ENCODE results near the gene TIPIN. TPM values are rescaled to one million over a fixed set of nuclear protein-coding genes. Genes with fewer than 3 reads are reported as not detected.

TIPIN gene
- total and polyA plus RNA-seq, 2 of the 8 experiments (the other 6 are each of a cell fraction or from before 2014, with no cell fraction given), result 8.5 to 24.7 TPM

DNA sequence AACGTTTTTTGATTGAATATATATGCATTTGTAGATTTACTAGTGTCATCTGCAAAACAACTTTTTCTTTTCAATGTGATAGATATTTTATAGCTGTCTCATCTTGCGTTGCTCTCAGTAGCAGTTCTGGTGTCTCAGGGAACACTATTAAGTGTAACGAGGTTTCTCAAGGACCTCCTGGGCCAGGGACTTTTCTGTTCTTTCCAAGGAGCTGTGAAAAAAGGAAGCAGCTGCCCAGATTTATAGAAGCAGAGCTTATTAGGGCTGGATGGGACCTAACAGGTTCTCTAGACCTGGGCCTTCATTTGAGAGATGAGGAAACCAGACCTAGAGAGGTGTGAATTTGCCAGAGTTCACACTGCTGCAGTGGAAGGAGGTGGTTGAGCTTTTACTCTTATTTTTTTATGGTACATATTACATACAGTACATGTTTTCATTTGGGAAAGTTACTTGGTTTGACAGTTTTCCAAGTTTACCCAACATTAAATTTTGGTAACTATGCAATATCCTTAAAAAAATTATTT, 46.3 kb upstream of the TIPIN start (continued):
- TF ChIP-seq CHD7 (IDR thresholded peaks at IDR 0.05; ENCODE audit: insufficient replicate concordance, low read length), result no peak
- TF ChIP-seq CBX8 (IDR thresholded peaks at IDR 0.05; ENCODE audit: borderline replicate concordance, low read depth, low read length), result no peak
- TF ChIP-seq BRCA1 (IDR thresholded peaks at IDR 0.05; ENCODE audit: low read depth, low read length), result no peak
- no peak for TF ChIP-seq SP4 (IDR thresholded peaks at IDR 0.05; ENCODE audit: low read length)
- no peak for TF ChIP-seq YY1 (IDR thresholded peaks at IDR 0.05; ENCODE audit: low read depth, low read length)
- TF ChIP-seq EZH2 (IDR thresholded peaks at IDR 0.05; ENCODE audit: low read depth, low read length, severe bottlenecking), result no peak
- TF ChIP-seq SUZ12 (IDR thresholded peaks at IDR 0.05; ENCODE audit: low read length), result no peak
- TF ChIP-seq CHD1 (IDR thresholded peaks at IDR 0.05; ENCODE audit: low read depth, low read length), result no peak
- TF ChIP-seq BACH1 (IDR thresholded peaks at IDR 0.05; ENCODE audit: low read length), result no peak; the same call in 1 of the 2 replicates
- TF ChIP-seq GTF2F1 (IDR thresholded peaks at IDR 0.05; ENCODE audit: borderline replicate concordance, low read depth, low read length), result no peak
- TF ChIP-seq GABPA (IDR thresholded peaks at IDR 0.05; ENCODE audit: borderline replicate concordance, insufficient read depth, low read length), result no peak
- no peak for TF ChIP-seq SRF (IDR thresholded peaks at IDR 0.05; ENCODE audit: low read depth, low read length)
